GM18507 (cell line): ENCODE measurements around the gene CYGB.
A peak's percentile ranks its signal among the peaks of the same experiment; 100 is the strongest.
"Not testable (repeated sequence)": the region's sequence is repeated elsewhere in the genome, so short reads cannot be mapped to it uniquely, and the experiment has no call there.

Source experiments
- DNase-seq: peaks from one replicate; pipeline ENCODE4 v3.0.0; 2011; ENCODE audit warnings: low read depth; ENCODE audit not compliant: insufficient read length; ENCODE audit errors: extremely low spot score
- FAIRE-seq: peaks from 2 replicates; lab custom pipeline; 2011; peaks lifted over from hg19 to GRCh38; lab: Jason Lieb, UNC

The CYGB gene

DNA sequence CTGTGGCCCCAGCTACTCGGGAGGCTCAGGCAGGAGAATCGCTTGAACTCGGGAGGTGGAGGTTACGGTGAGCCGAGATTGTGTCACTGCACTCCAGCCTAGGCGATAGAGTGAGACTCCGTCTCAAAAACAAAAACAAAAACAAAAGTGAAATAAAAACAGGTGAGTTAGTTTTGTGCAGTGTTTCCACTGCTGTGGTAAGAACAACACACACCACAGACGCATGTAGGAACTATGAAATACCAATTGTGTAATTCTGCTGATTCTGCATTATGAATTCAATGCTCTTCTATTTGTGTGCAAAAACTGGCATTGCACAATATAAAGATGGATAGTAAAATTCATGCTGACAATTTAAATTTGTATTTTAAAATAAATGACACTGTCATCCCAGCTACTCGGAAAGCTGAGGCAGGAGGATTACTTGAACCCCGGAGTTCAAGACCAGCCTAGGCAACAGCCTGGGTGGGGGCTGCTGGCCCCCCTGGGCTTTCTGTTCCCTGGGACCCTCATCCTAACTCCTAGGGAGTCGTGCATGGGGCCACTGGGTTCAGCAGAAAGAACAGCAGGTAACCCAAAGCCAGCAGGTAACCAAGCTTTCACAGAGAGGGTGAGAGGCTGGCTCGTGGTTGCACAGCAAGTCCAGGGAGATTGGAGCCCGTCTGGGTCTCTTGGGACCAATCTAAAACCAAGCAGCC, 25.7 kb downstream of the CYGB start:
- FAIRE-seq (no peak), DNase-seq (no peak)

DNA sequence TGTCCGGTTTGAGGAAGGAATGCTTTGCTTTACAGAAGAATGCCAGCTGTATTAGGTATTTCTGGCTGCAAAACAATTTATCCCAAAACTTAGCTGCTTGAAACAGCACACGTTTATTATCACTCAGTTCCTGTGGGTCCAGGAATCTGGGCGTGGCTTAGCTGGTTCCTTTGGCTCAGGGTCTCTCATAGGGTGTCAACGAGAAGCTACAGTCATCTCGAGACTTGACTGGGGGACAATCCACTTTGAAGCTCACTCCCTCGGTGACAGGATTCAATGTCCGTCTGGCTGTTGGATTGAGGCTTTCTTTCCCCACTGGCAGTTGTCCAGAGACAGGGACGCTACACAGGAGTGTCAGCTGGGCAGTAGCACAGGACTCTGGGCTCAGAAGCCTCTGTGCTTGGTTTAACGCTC, 26.7 kb downstream of the CYGB start:
- DNase-seq (no peak), FAIRE-seq (no peak)

DNA sequence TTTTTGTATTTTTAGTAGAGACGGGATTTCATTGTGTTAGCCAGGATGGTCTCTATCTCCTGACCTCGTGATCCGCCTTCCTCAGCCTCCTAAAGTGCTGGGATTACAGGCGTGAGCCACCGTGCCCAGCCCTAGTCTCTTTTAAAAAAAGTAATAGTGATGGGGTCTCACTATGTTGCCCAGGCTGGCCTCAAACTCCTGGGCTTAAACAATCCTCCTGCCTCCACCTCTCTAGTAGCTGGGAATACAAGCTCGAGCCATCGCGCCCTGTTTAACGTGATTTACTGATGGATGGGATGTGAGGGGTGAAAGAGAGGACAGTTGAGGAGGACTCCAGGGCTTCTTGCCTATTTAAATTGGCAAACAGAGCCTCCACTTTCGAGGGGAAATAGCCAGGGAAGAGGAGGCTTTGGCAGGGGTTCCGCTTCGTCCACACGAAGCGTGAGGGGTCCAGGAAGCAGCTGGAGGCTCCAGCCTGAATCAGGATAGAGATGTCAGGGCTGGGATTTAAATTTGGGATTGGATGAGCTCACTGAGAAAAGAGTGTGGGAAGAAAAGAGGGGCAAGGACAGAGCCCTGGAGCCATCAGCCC, 28.9 kb downstream of the CYGB start:
- FAIRE-seq, DNase-seq: not testable (repeated sequence)

DNA sequence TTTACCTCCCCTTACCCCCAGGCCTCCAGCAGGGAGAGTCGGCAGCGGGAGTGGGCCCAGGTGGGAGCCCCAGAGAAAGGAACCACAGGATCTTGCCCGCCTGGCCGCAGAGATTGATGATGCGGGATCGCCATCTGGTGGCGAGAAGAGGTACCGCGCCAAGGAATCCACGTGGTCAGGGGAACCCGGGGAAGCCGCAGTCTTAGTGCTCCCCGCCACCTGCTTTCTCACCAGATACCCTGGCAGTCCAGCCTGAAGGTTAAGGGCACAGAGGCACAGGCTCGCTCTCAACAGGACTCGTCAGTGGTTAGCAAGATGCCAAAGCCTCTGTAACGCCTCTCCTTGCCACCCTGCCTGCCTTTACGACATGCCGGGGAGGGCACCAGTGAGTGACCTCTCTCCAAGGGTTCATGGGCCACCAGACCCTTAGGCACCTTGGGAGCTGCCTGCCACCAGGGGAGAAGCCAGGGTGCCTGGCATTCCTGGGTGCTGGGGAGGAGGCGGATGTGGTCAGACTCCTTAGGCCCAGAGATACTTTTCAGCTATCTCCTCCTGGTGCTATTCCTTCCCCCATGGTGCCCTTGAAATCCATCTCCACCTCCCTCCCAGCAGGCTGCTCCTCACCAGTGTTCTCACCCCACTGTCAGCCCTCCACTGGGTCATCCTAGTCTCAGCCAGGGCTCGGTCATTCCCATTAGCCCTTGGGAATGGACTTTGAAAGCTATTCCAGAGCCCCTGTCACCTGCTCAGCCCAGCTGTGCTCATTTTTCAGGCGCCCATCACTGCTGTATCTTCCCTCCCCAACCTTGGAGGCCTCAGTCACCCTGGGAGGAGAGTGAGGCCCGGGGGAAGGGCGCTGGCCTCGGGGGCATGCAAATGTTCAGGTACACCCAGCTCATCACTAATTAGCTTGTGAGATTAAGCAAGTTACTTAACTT, 30.8 kb downstream of the CYGB start:
- DNase-seq (peak; percentile 73), FAIRE-seq (peak; percentile 81)

DNA sequence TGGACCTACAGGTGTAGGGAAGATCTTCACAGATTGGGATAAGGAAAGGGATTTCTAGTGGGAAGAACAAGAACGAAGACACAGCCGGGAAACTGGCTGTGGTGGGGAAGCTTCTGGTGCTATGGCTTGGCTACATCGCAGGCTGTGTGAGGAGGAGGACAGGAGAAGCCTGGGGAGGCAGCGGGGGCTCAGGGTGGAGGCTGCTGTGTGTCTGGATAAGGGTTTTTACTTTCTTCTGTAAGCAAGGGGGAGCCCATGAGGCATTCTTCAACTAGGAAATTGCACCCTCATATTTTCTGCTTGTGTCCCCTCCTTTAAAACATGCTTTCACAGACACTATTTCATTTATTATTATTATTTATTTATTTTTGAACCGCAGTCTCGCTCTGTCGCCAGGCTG, 33.4 kb downstream of the CYGB start:
- FAIRE-seq (no peak), DNase-seq (no peak)

DNA sequence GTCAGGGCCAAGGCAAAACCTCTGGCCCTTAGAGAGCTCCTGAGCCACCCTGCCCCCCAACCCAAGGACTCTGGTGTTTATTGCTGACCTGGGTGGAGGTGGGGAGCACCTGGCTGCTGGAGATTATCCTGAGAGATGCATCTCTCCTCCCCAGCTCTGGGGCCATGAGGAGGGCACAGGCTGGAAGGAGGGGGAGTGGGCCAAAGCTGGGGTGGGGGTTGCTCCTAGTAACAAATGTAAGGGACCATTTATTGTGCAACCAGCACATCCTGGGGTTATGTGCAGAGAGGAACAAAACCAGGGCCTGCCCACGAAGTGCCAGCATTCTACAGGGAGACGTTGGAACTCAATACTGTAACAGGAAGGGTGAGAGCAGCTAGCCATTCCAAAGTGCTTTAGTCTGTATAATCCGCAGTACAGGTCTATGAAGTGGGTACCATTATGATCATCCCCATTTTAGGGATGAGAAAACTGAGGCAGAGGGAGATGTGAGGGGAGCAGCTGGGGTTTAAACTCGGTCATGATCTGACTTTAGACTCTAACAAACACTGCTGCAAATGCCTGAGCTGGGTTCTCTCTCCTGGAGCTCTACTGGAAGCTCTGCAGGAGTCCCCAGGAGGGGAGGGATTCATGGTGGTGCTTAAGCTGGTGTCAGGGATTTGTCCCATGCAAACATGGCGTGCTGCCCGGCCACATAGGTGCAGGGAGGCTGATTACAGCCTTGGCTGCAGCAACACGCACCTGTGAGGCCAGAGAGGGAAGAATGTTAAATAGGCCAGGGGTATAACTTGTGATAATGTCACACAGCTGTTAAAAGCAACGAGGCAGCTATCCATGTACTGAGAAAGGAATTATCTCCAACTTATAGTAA, 34.9 kb downstream of the CYGB start:
- FAIRE-seq (no peak), DNase-seq (no peak)

DNA sequence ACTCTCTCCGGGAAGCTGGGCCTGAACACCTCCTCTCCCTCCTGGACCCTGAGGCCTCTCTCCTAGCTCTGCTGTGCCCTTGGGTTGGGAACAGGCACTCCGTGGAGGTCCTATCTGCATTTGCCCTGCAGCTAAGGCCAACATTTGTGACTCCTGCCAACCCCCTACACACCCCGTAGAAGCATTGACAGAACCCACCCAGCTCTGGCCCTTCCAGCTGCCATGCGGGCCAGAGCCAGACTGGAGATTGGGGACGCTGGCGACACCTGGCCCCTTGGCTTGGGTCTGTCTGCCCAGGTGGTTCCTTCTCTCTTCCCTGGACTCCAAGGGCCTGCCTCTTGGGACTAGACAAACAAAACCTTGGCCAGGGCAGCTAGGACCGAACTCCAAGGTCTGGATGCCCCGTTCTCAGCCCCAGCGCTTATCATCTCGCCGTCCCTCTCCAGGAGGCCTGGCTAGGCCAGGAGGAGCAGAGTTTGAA, 35.6 kb downstream of the CYGB start:
- DNase-seq (no peak), FAIRE-seq (no peak)

DNA sequence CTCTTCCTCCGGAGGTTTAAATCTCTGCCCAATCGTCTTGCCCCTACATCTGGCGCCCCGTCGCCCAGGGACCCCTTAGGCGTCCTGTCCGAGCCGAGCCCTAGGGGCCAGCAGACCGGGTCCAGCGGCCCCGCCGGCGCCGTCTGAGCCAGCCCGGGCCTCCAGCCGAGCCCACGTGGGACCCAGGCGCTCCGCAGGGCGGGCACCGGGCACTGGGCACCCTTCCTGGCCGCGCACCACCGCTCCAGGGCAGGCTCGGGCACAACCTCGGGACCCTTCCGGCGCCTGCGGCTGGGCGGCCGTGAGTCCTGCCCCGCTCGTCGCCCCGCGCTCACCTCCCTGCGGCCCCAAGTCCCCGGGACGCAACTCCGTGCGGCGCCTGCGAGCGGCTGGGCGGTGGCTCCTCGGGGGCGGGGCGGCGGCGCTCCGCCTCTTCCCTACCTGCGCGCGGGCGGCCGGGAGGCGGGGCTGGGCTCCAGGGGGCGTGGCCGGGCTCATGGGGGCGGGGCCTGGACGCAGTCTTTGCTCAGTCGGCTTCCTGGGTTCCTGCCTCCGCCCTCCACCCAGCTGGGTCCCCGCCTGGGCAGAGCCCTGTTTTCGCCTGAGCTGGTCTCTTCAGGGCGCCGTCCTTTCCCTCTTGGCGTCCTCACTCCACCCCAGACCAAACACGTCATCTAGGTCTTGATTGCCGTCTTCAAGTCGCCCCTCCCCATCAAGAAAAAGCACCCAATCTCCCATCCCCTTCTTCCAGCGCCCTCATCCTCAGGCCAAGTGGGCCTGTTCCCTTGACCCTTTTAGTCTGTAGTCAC, 36.3 kb downstream of the CYGB start, which contains the start of gene RHBDF2:
Gene RHBDF2 (minus strand): TSS at position 406 of the 809 bp plus-strand sequence. CDS start 19,899 bp downstream, outside the sequence.
- peak; percentile 80 for FAIRE-seq

DNA sequence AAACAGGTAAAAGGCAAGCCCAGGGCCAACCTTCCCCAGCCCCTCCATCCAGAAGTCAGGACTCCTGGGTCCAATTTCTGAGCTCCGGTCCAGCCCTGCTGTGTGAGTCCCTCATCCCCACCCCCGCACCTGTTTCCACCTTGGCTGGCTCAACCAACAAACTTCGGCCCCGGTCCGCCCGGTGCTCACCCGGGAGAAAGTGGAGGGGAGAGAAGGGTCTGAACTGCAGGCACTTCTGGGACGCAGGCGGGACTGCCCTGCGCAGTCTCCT, 36.8 kb downstream of the CYGB start:
- DNase-seq = no peak
- no peak for FAIRE-seq

More for the DNA sequence above, 36.3 kb downstream of the CYGB start, which contains the start of gene RHBDF2:
- peak; percentile 93 for DNase-seq

DNA sequence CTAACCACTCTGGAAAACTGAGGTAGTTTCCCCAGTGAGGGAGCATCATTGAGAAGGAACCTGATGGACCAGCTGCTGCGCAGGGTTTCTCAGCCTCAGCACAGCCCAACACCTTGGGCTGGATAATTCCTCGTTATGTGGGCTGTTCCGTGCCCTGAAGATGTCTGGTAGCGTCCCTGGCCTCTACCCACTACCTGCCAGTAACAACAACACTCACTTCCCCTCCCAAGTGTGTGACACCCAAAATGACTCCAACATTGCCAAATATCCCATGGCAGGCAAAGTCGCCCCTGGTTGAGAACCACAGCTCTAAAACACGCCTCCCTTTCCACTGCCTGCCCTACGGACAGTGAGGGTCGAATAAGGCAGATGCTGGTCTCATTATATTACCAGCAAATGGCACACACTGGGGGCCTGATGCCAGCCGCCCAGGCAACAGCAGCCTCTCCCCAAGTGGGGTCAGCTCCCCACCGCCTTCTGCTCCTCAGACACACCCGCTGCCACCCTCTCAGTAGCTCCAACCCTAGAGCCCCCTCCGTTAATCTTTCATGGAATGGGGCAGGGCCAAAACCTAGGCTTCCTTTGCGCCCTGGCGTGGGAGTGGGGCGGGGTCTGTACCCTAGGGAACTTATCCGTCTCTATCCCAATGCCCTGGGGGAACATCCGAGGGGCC, 37.3 kb downstream of the CYGB start:
- DNase-seq (no peak), FAIRE-seq (no peak)

DNA sequence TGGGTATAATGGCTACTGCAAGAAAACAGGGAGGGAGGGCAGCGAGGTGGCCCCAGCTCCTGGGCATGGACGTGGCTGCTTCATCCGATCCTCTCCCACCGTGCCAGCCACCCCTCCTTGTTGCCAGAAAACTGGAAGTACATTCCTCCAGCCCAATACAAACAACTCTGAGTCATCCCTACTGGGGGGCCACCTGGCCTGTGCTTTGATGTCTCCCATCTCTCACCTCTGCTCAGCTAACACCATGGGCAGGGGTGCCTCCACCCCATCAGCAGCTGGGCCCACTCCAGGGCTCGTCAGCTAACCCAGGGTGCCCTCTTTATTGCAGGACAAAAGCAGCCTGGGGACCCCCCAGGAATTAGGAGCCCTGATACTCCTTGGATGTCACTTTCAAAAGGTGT, 38.2 kb downstream of the CYGB start:
- DNase-seq = no peak
- no peak for FAIRE-seq

DNA sequence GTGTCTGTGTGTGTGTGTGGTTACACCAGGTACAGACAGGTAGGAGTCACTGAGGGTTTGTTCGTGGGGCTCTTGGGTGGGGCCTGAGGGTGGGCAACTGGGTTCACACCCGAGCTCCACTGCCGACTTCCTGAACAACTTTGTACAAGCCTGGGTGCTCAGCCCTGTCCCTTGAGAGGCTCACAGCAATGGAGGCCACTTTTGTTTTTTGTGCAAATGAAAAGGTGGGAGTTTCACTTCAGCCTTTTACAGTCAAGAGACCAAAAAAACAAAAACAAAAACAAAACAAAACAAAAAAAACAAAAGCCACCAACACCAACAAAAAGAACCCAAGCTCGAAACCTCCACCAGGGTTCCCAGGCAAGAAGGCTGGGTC, 38.6 kb downstream of the CYGB start:
- DNase-seq (no peak), FAIRE-seq (peak; percentile 80)

DNA sequence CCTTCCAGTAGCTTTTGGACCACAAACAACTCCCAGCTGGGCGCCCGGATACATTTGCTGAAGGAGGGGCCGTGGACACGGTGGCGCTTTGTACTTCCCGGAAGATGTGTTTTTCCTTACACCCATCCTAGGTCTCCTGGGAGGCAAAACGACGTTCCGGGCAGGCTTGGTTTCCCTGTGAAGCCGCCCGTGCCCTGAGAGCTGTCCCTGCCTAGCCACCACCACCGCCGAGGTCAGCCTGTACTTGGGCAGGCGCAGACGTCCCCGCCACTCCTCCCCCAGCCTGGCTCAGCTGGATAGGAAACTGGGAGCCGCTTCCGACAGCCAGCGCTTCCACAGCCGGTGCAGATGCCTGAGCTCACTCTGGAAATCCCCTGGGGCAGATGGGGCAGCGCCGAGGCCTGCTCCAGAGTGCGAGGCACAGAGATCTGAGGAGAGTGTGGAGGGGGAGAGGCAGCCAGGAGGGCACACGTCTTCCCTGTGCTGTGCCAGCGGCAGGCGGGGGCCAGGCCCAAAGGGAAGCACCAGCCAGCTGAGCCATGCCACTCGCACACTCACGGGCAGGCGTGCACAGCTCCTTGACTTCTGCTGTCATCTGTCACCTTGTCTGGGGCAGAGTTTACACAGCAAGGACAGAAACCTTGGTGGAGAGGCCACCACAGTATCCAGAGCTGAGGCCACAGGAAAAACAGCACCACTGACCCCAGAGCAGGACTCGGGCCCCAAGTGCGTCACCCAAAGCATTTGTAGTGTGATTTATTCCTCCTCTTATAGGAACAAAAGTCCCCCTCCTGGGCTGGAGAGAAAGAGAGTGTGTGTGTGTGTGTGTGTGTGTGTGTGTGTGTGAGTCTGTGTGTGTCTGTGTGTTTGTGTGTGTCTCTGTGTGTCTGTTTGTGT, 39.3 kb downstream of the CYGB start:
- no peak for DNase-seq
- no peak for FAIRE-seq

DNA sequence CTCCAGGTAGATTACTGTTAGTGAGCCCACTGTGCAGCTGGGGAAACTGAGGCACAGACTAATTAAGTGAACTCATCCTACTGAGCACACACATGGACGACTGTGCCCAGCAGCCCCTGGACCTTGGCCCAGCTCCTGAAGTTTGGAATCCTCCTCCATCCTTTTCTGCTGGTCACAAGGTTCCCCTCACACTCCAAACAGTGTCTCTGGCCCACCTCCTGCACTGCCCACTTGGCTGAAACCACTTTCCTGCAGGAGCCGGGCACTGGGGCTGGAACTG, 39.9 kb downstream of the CYGB start:
- FAIRE-seq (no peak), DNase-seq (no peak)

DNA sequence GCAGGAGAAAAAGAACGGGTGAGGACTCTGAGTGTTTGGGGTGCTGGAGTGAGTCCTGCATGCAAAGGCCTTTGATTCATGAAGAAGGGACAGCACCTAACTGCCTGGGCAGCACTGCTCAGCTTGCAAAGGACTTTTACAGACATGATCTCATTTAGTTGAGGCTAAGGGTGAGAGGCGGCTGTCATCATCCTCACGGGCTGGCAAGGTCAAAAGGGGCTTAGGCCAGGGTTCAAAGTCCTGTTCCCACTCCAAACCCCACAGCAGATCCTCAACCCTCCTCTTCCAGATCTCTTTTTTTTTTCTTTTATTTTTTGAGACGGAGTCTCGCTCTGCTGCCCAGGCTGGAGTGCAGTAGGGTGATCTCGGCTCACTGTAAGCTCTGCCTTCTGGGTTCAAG, 41.0 kb downstream of the CYGB start:
- no peak for FAIRE-seq
- no peak for DNase-seq

DNA sequence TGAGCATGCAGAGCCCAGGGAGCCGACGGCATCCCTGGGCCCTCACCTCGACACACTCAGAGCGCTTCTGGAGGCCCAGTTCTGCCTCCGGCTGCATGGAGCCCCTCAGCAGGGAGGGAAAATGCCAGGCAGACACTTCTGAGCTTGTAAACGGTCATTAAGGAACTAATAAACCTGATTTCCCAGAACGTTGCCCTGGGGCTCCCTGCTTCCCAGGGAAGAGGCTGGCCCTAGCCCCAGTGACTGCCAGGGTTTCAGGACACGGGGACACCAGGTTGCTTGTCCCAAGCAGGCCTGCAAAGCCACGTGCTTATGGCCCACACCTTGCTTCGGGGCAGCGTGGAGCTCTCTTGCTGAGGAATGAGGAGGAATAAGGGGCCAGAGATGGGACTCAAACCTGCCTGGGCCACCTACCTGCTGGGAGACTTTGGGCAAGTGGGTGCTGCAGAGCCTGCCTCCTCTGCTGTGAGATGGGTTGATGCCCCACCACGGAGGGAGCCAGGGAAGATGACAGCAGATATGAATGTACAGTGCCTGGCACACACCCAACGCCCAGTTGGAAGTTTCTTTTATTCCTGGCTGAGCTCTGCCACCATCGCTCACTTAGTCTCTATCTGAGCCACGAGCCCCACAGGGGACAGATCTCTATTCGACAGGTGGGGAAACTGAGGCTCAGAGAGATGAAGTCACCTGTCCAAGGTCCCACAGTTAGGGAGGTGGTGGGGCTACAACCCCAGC, 41.7 kb downstream of the CYGB start:
- no peak for FAIRE-seq
- no peak for DNase-seq
